NCI-H526 treated with DMSO at 0.1 percent for 48 hours (cell line): Measurements from ENCODE around the gene VWC2.

Experiments
- DNase-seq: peaks from one replicate; lab custom pipeline; 2025; lab: John Stamatoyannopoulos, UW

The VWC2 gene

GRCh38 chr7:49773218-49773935 is at the start of gene VWC2:
Gene VWC2, plus strand, starts transcription at chr7:49773638. Its CDS starts 1,798 bp downstream, at chr7:49775436.
- DNase-seq: no peak

DNA sequence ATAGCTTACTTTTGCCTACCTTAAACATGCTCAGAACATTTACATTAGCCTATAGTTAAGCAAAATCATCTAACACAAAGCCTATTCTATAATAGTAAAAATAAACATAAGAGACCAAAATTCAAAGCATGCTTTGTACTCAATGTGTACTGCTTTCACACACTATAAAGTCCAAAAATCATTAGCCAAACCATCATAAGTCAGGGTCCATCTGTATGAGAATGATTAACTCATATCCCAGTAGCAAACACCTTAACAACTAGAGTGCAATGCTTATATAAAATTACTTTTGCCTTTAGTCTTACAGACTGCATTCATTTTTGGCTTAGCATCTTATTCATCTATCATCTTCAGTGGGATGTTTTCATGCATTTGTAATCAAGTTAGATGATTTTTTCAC is 49.4 kb upstream of the VWC2 start:
- DNase-seq: no peak

- DNase-seq: no peak
Measured at GRCh38 chr7:49731836-49732235, 41.6 kb upstream of the VWC2 start.

DNA sequence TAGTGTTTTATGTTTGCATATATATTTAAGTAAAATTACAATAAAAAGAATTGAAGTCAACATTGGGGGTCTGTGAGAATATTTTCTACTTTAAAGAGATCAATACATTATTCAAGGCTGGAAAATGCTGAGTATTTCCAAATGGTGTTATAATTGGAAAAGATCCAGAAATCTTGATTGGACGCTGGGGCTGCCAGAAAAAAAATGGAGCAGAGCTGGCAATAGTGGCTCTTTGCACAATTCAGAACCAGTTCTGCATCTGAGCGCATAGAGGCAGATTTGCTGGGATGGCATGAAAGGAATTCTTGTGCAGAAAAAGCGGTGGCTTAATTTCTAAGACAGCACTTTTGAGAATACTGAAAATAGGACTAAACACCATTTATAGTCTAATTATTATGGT is 10.8 kb upstream of the VWC2 start:
- DNase-seq: no peak

DNA sequence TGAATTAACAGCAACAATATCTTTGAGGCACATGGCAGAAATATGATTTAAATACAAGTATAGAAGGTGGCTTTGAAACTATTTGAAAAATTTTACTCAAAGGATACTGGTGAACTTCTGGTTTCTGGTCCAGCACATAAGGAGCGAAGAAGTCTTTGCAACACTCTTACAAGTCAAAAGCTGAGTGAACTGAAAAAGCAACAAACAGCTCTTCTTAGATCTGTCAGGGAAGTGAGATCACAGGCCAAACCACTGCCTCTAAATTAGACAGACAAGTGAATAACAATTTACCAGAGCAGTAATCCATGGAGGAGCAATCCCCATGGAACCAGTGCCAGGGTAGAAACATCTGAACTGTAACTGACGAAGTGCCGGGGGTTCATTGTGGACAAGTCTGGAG is 9.6 kb upstream of the VWC2 start:
- no peak for DNase-seq

DNA sequence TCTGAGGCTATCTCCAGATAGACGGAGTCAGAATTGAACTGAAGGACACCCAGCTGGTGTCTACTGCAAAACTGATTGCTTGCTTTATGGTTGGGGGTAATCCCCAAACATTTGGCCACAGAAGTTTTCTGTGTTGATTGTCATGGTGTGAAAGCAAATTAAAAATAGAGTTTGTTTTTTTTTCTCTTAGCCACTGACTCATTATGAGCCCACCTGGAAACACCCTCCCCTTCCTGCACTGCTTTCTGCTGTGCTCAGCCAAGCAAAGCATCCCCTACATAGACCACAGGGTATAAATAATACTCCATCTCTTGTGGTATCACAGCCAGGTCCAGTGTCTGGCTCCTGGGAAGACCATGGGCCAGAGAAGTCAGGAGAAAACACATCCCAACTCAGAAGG is 6.5 kb upstream of the VWC2 start:
- DNase-seq: no peak

GRCh38 chr7:49767719-49768118 is 5.7 kb upstream of the VWC2 start:
- no peak for DNase-seq

DNA sequence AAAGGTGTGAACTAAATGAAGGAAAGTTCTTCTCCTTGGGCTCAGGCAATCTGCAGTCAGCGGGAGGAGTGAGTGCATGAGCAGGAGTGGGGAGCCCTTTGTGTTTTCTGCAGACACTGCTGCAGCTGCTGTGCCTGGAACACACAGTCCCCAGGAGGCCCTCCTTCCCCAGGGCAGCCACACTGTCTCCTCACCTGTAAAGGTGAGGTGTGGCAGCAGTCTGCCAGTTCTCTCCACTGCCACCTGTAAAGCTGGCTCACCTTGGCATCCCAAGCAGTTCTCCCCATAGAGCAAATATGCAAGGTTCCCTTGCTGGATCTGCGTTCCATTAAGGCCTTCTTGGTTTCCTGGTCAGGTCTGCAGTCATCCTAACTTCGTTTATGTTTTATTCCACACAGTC is 5.2 kb upstream of the VWC2 start:
- no peak for DNase-seq

DNA sequence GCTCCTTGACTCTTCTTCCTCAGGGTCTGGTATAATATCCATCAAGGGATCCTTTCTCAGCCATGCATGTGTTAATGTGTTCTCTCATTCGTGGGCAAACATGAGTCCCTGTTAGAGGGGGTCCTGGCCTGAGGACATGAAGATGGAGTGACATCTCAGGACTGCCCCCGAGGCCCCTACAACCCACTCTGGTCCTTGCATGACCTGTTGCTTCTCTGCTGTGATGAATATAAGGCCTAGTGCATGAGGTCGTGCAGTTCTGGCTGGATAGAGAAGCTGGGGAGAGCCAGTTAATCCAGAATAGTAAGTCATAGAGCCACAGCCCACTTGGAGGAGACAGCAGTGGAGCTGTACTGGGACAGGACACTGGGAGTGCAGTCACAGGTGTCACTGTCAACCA is 4.6 kb upstream of the VWC2 start:
- DNase-seq: no peak

DNA sequence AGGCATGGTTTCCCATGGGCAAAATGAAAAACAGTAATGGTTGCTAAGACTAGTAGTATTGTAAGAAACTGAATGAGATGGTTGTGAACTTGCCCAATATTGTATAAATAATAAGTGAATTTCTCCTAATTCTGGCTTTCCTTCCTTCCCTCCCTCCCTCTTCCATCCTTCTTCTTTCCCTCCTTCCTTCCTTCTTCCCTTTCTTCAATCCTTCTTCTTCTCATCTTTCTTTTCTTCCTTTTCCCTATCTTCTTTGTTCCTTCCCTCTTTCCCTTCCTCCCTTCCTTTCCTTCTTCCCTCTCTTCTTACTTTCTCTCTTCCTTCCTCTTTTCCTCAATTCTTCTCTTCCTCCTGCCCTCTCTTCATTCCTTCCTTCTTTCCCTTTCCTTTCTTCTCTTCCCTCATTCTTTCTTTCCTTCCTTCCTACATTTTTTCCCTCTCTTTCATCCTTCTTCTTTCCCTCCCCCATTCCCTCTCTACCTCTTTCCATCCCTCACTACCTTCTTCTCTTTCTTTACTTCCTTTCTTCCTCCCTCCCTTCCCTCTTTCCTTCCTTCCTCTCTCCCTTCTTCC is 4.1 kb upstream of the VWC2 start:
- no peak for DNase-seq

- no peak for DNase-seq
Measured at GRCh38 chr7:49770838-49771237, 2.6 kb upstream of the VWC2 start.

DNA sequence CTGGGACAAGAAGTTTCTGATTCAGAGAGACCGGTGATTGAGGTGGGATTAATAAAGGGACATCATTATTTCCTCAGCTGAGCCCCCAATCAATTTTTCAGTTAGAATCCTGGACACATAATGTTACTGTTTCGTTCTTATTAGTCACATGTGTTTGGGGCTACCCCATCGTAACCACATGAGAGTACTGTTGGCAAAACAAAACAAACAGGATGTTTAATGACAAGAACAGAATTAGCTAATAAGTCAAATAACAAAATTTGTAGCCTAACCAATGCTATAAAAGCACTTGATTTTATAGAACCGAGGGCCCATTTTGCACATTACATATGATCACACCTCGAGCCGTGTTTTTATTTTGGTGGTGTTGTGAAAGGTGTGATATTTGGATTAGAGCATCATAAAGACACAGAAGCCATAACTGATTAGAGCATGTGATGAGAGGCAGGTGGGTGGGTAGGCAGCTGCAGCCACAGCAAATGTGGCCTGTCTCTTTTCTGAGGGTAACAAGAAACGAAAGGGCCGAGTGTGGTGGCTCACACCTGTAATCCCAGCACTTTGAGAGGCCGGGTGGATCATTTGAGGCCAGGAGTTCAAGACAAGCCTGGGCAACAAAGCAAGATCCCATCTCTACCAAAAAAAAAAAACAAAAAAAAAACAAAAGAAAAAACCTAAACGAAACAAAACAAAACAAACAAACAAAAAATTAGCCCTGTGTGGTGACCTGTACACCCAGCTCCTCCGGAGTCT is 1.8 kb upstream of the VWC2 start:
- DNase-seq: no peak

- DNase-seq: no peak
Measured at GRCh38 chr7:49772916-49773217, 571 bp upstream of the VWC2 start.

DNA sequence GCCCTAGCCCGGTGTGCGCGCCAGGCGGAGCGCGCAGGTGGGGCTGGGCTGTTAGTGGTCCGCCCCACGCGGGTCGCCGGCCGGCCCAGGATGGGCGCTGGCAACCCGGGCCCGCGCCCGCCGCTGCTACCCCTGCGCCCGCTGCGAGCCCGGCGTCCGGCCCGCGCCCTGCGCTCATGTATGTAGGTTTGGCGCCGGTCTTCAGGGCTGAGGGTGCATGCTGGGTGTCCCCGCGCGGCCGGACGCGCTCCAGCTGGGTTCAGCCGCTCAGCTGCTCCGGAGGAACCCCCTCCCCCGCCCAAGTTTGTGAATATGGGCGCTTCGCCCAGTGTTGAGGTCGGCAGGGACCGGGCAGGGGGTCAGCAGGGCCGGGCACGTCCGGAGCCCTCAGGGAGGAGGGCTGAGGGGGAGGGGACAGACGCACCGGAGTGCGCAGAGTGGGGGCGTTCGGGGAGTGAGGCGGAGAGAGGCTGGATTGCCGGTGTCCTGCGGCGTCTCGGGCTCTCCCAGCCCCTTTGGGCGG is 559 bp downstream of the VWC2 start:
- DNase-seq: no peak

GRCh38 chr7:49774459-49775064 is 1.1 kb downstream of the VWC2 start:
- no peak for DNase-seq

DNA sequence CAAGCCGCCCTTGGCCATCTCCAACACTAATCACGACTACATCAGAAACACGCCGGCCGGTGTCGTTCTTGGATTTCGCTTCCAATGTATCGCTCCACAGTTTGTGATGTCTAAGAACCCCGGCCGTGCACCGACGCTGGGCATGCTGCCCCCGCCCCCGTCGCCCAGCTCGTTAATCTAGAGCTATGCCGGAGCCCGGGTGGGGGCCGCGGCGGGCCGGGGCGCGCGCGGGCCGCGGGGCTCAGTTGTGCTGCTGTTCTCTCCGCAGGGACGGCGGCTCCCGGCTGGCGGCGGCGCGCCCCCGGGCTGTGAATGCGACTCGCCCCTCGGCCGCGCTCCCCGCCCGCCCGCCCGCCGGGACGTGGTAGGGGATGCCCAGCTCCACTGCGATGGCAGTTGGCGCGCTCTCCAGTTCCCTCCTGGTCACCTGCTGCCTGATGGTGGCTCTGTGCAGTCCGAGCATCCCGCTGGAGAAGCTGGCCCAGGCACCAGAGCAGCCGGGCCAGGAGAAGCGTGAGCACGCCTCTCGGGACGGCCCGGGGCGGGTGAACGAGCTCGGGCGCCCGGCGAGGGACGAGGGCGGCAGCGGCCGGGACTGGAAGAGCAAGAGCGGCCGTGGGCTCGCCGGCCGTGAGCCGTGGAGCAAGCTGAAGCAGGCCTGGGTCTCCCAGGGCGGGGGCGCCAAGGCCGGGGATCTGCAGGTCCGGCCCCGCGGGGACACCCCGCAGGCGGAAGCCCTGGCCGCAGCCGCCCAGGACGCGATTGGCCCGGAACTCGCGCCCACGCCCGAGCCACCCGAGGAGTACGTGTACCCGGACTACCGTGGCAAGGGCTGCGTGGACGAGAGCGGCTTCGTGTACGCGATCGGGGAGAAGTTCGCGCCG is 1.9 kb downstream of the VWC2 start:
- DNase-seq: no peak

DNA sequence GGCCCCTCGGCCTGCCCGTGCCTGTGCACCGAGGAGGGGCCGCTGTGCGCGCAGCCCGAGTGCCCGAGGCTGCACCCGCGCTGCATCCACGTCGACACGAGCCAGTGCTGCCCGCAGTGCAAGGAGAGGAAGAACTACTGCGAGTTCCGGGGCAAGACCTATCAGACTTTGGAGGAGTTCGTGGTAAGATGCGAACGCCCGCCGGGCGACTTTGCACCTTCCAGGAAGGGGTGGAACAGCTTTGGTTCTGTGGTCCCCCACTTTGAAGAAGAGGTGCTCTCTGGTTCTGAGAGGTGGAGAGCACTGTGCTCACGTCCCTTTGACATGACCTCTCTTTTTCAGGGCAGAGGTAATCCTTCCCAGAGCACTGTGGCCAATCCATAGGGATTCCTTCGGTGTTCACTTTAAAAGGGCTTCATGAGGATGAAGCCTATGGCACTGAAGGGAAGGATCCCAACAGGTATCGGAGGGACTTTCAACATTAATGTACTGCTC is 2.6 kb downstream of the VWC2 start:
- no peak for DNase-seq

- DNase-seq: peak; percentile 7
Measured at GRCh38 chr7:49776994-49777393, 3.6 kb downstream of the VWC2 start.

GRCh38 chr7:49778731-49779270 is 5.4 kb downstream of the VWC2 start:
- no peak for DNase-seq

DNA sequence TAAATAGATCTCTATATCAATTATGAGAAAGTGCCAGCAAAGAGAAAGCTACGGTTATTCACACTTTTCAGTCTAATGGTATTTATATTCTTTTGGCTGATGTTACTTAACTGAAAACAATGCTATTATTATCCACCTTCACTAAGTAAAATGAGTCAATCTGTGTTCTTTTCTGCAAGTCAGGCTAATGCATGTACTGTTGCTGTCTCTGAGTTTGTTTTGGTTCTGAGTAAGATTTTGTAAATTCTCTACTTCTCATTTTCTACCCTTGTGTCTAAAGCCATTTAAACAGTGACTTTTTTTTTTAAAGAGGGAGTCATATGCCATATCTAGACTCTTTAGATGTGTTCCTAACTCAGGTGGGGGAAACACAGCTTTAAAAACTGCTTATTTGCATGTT is 7.5 kb downstream of the VWC2 start:
- DNase-seq: no peak

GRCh38 chr7:49781996-49782395 is 8.6 kb downstream of the VWC2 start:
- no peak for DNase-seq
